CD4-positive, CD25-positive, alpha-beta regulatory T cell (primary cell): ENCODE data around the gene TEX28. TPM values are rescaled to one million over a fixed set of nuclear protein-coding genes. Genes with fewer than 3 reads are reported as not detected.

Source experiments
- ATAC-seq, 2 donors: fragments of 150-1000 bp; cut with Tn5 transposase; one replicate each; pipeline ENCODE4 v1.10.0; 2021; ENCODE audit warnings: low read depth in 2 of 2, moderate number of reproducible peaks in 2 of 2, moderate library complexity in 1 of 2
- DNase-seq, 3 donors: peaks; one replicate each; pipeline versions ENCODE4 v3.0.0 to v3.0.0-alpha.2; 2012 to 2022; ENCODE audit warnings: mixed read lengths in 1 of 3
- H3K27ac ChIP-seq: one replicate; pipeline ENCODE4 v1.7.0; 2013; ENCODE audit warnings: mild to moderate bottlenecking, low read length; ENCODE audit not compliant: insufficient read depth, poor library complexity, severe bottlenecking
- H3K27me3 ChIP-seq: one replicate; pipeline ENCODE4 v1.7.0; 2013; ENCODE audit warnings: low read length; ENCODE audit not compliant: control insufficient read depth, insufficient read depth
- H3K36me3 ChIP-seq: one replicate; pipeline ENCODE4 v1.7.0; 2013; ENCODE audit warnings: mild to moderate bottlenecking, low read length, moderate library complexity; ENCODE audit not compliant: control insufficient read depth, insufficient read depth
- H3K4me1 ChIP-seq: 2 replicates; pipeline ENCODE4 v1.7.0; 2013; ENCODE audit warnings: mild to moderate bottlenecking, low read length; ENCODE audit not compliant: insufficient read depth, control insufficient read depth, poor library complexity, severe bottlenecking
- H3K4me3 ChIP-seq: one replicate; pipeline ENCODE4 v1.7.0; 2013; ENCODE audit warnings: low read depth, mild to moderate bottlenecking, low read length, moderate library complexity
- H3K9me3 ChIP-seq, 2 experiments: 1 replicate in 1 of 2; 2 replicates in 1 of 2; pipeline ENCODE4 v1.7.0; 2013; ENCODE audit warnings: low read length in 2 of 2, mild to moderate bottlenecking in 1 of 2, moderate library complexity in 1 of 2; ENCODE audit not compliant: control insufficient read depth in 2 of 2
- H3K27ac Mint-ChIP-seq, 3 donors: one replicate each; pipeline ENCODE4 v1.8.0; 2020 to 2022; ENCODE audit warnings: mild to moderate bottlenecking in 3 of 3, mixed read lengths in 3 of 3, moderate library complexity in 2 of 3
- H3K27me3 Mint-ChIP-seq: one replicate; pipeline ENCODE4 v1.8.0; 2022; ENCODE audit warnings: mild to moderate bottlenecking, mixed read lengths
- H3K36me3 Mint-ChIP-seq: one replicate; pipeline ENCODE4 v1.8.0; 2020; ENCODE audit warnings: mixed read lengths
- H3K4me1 Mint-ChIP-seq, 4 donors: one replicate each; pipeline ENCODE4 v1.8.0; 2020 to 2022; ENCODE audit warnings: mixed read lengths in 4 of 4, mild to moderate bottlenecking in 1 of 4
- H3K4me3 Mint-ChIP-seq, 4 donors: one replicate each; pipeline ENCODE4 v1.8.0; 2020 to 2022; ENCODE audit warnings: mild to moderate bottlenecking in 4 of 4, mixed read lengths in 4 of 4, moderate library complexity in 3 of 4
- H3K9me3 Mint-ChIP-seq, 7 donors: one replicate each; pipeline ENCODE4 v1.8.0; 2020 to 2022; ENCODE audit warnings: mixed read lengths in 7 of 7, mild to moderate bottlenecking in 3 of 7, moderate library complexity in 2 of 7
- polyA plus RNA-seq, 4 donors: library from polyadenylated mRNA; unstranded; fragments of 300-500 nt; fragmentation: Illumina TruSeq; gene quantifications; one replicate each; pipeline ENCODE4 v1.2.3, GENCODE V29; 2021
- total RNA-seq: library from RNA; stranded (reverse); gene quantifications from one replicate; pipeline ENCODE4 v1.2.3, GENCODE V29; 2022

Gene TEX28
- total and polyA plus RNA-seq, 5 donors from 2014 or later, result not detected

DNA sequence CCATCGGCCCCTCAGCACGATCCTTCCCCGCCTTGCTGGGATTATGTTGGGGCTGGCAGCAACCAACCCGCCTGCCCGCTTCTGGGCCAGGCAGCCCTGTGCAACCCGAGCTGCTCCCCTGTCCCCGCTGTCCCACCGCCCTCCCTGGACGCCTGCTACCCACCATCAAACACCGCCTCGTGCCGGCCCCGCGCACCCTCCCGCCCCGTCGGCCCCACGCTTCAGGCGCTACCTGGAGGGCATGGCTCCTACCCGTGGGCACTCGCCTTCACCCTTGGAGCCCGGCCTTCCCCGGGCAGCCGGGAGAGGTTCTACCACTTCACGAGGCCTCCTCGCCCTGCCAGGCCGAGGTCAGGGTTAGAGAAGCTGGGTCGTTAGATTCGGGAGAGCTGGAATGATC is 37.6 kb upstream of the TEX28 start:
- no peak for DNase-seq
- Histone ChIP-seq H3K27me3 (no peaks in the 10 kb centered on the region), H3K9me3 (no peaks in the 10 kb centered on the region), H3K36me3 (no peaks in the 10 kb centered on the region), H3K27ac (no peak overlapping the region), H3K4me3 (no peak overlapping the region), H3K4me1 (peaks cover 28% of the 10 kb centered on the region)
- no peak overlapping the region for H3K27ac Mint-ChIP-seq
- no peaks in the 10 kb centered on the region for H3K9me3 Mint-ChIP-seq
- ATAC-seq, result no peak
- H3K4me1 Mint-ChIP-seq, result peaks cover 3 to 47% (median 17%) of the 10 kb centered on the region in 4 donors
- no peaks in the 10 kb centered on the region for H3K36me3 Mint-ChIP-seq
- H3K4me3 Mint-ChIP-seq, result no peak overlapping the region
- no peaks in the 10 kb centered on the region for H3K27me3 Mint-ChIP-seq

GRCh38 chrX:154329294-154329693 is 34.4 kb upstream of the TEX28 start:
- no peaks in the 10 kb centered on the region for H3K36me3 ChIP-seq
- no peaks in the 10 kb centered on the region for H3K27me3 ChIP-seq
- H3K27me3 Mint-ChIP-seq, result no peaks in the 10 kb centered on the region
- DNase-seq, result no peak
- H3K27ac ChIP-seq, result no peak overlapping the region
- no peak for ATAC-seq
- peaks cover 20 to 69% (median 29%) of the 10 kb centered on the region in 4 donors for H3K4me1 Mint-ChIP-seq
- H3K4me3 ChIP-seq, result no peak overlapping the region
- no peaks in the 10 kb centered on the region for H3K9me3 Mint-ChIP-seq
- no peaks in the 10 kb centered on the region for H3K9me3 ChIP-seq
- peak overlapping the region in 2 of 3 donors; percentile 56 to 88 for H3K27ac Mint-ChIP-seq
- H3K4me1 ChIP-seq, result peaks cover 44% of the 10 kb centered on the region
- peak overlapping the region in 2 of 4 donors; percentile 19 to 54 for H3K4me3 Mint-ChIP-seq
- no peaks in the 10 kb centered on the region for H3K36me3 Mint-ChIP-seq

- H3K4me3 ChIP-seq, result no peak overlapping the region
- H3K27me3 Mint-ChIP-seq, result no peaks in the 10 kb centered on the region
- H3K9me3 Mint-ChIP-seq, result no peaks in the 10 kb centered on the region
- no peaks in the 10 kb centered on the region for H3K9me3 ChIP-seq
- no peak overlapping the region for H3K27ac ChIP-seq
- H3K4me1 ChIP-seq, result peaks cover 40% of the 10 kb centered on the region
- H3K4me3 Mint-ChIP-seq, result peak overlapping the region in 2 of 4 donors; percentile 54
- H3K36me3 Mint-ChIP-seq, result no peaks in the 10 kb centered on the region
- H3K27ac Mint-ChIP-seq, result peak overlapping the region in 2 of 3 donors; percentile 83 to 88
- peaks cover 19 to 63% (median 24%) of the 10 kb centered on the region in 4 donors for H3K4me1 Mint-ChIP-seq
- no peaks in the 10 kb centered on the region for H3K27me3 ChIP-seq
- no peak for ATAC-seq
- DNase-seq, result no peak
- H3K36me3 ChIP-seq, result no peaks in the 10 kb centered on the region
Observed at GRCh38 chrX:154328646-154329045, 33.7 kb upstream of the TEX28 start.

- peak overlapping the region; percentile 63 for H3K27ac ChIP-seq
- ATAC-seq, result peak; percentile 97 to 98
- H3K9me3 ChIP-seq, result no peaks in the 10 kb centered on the region
- no peaks in the 10 kb centered on the region for H3K36me3 ChIP-seq
- no peaks in the 10 kb centered on the region for H3K27me3 Mint-ChIP-seq
- peaks cover 38% of the 10 kb centered on the region for H3K4me1 ChIP-seq
- peak overlapping the region; percentile 75 to 90 (median 78) for H3K27ac Mint-ChIP-seq
- no peaks in the 10 kb centered on the region for H3K9me3 Mint-ChIP-seq
- no peaks in the 10 kb centered on the region for H3K27me3 ChIP-seq
- H3K4me3 Mint-ChIP-seq, result peak overlapping the region; percentile 65 to 85 (median 81)
- H3K36me3 Mint-ChIP-seq, result no peaks in the 10 kb centered on the region
- DNase-seq, result peak; percentile 14 to 87 (median 64)
- H3K4me1 Mint-ChIP-seq, result peaks cover 18 to 69% (median 26%) of the 10 kb centered on the region in 4 donors
- H3K4me3 ChIP-seq, result peak overlapping the region; percentile 61
Observed at GRCh38 chrX:154327038-154327820, 32.3 kb upstream of the TEX28 start.

- H3K27me3 Mint-ChIP-seq, result no peaks in the 10 kb centered on the region
- peaks cover 14 to 76% (median 26%) of the 10 kb centered on the region in 4 donors for H3K4me1 Mint-ChIP-seq
- Histone ChIP-seq H3K27ac (peak overlapping the region; percentile 63), H3K9me3 (no peaks in the 10 kb centered on the region), H3K36me3 (no peaks in the 10 kb centered on the region), H3K4me3 (no peak overlapping the region), H3K27me3 (no peaks in the 10 kb centered on the region), H3K4me1 (peaks cover 38% of the 10 kb centered on the region)
- H3K4me3 Mint-ChIP-seq, result peak overlapping the region in 1 of 4 donors; percentile 15
- H3K36me3 Mint-ChIP-seq, result no peaks in the 10 kb centered on the region
- ATAC-seq (no peak), DNase-seq (no peak)
- H3K9me3 Mint-ChIP-seq, result no peaks in the 10 kb centered on the region
- peak overlapping the region; percentile 75 to 90 (median 76) for H3K27ac Mint-ChIP-seq
Observed at GRCh38 chrX:154325541-154325940, 30.6 kb upstream of the TEX28 start.

GRCh38 chrX:154323537-154323936 is 28.6 kb upstream of the TEX28 start:
- Mint-ChIP-seq H3K9me3 (no peaks in the 10 kb centered on the region), H3K4me3 (no peak overlapping the region), H3K36me3 (no peaks in the 10 kb centered on the region), H3K27ac (no peak overlapping the region), H3K27me3 (no peaks in the 10 kb centered on the region), H3K4me1 (peaks cover 12 to 71% (median 24%) of the 10 kb centered on the region in 4 donors)
- H3K36me3 ChIP-seq, result no peaks in the 10 kb centered on the region
- H3K4me3 ChIP-seq, result no peak overlapping the region
- no peaks in the 10 kb centered on the region for H3K27me3 ChIP-seq
- no peak for DNase-seq
- no peak overlapping the region for H3K27ac ChIP-seq
- no peaks in the 10 kb centered on the region for H3K9me3 ChIP-seq
- peaks cover 30% of the 10 kb centered on the region for H3K4me1 ChIP-seq
- no peak for ATAC-seq

GRCh38 chrX:154322890-154323289 is 28.0 kb upstream of the TEX28 start:
- H3K4me3 Mint-ChIP-seq, result no peak overlapping the region
- H3K4me3 ChIP-seq, result no peak overlapping the region
- no peaks in the 10 kb centered on the region for H3K27me3 ChIP-seq
- H3K9me3 ChIP-seq, result no peaks in the 10 kb centered on the region
- H3K27ac Mint-ChIP-seq, result no peak overlapping the region
- H3K9me3 Mint-ChIP-seq, result no peaks in the 10 kb centered on the region
- H3K4me1 Mint-ChIP-seq, result peaks cover 11 to 67% (median 23%) of the 10 kb centered on the region in 4 donors
- DNase-seq (no peak), ATAC-seq (no peak)
- H3K4me1 ChIP-seq, result peaks cover 27% of the 10 kb centered on the region
- no peaks in the 10 kb centered on the region for H3K36me3 ChIP-seq
- H3K27ac ChIP-seq, result no peak overlapping the region
- no peaks in the 10 kb centered on the region for H3K36me3 Mint-ChIP-seq
- H3K27me3 Mint-ChIP-seq, result no peaks in the 10 kb centered on the region

- H3K36me3 ChIP-seq, result no peaks in the 10 kb centered on the region
- H3K4me3 ChIP-seq, result no peak overlapping the region
- Mint-ChIP-seq H3K27ac (peak overlapping the region in 1 of 3 donors; percentile 33), H3K27me3 (no peaks in the 10 kb centered on the region), H3K4me1 (peaks cover 8 to 62% (median 12%) of the 10 kb centered on the region in 4 donors), H3K9me3 (no peaks in the 10 kb centered on the region), H3K4me3 (peak overlapping the region in 1 of 4 donors; percentile 14), H3K36me3 (no peaks in the 10 kb centered on the region)
- ATAC-seq, result no peak
- peaks cover 20% of the 10 kb centered on the region for H3K4me1 ChIP-seq
- no peaks in the 10 kb centered on the region for H3K9me3 ChIP-seq
- no peak for DNase-seq
- no peak overlapping the region for H3K27ac ChIP-seq
- no peaks in the 10 kb centered on the region for H3K27me3 ChIP-seq
Observed at GRCh38 chrX:154321594-154321993, 26.7 kb upstream of the TEX28 start.
